ENCODE data around the gene SMAP1.
A peak's percentile ranks its signal among the peaks of the same experiment; 100 is the strongest.

SMAP1 gene

GRCh38 chr6:70667711-70668498 lies at the start of gene SMAP1:
TSS of gene SMAP1 (plus strand) at chr6:70667883. CDS start at chr6:70668024, 141 bp downstream.
- DNase-seq (ENCODE audit: low read depth in 2 of 2): peak; percentile 86 to 97

- no peak for DNase-seq (ENCODE audit: low read depth in 2 of 2)
These were observed 46.9 kb upstream of the SMAP1 start for GRCh38 chr6:70620746-70621145.

DNA sequence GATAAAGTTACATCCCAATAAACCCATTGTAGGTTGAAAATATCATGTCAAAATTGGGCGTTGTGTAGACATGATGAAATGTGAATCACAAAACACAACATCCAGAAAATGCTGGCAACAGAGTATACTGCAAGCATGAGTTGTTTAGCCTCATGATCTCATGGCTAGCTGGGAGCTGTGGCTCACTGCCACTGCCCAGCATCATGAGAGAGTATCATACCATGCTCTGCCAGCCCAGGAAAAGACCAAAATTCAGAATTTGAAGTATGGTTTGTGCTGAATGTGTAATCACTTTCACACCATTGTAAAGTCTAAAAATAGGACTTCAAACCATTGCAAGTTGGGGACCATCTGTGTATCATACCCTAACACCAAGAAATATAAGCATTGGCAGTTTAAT lies 45.2 kb upstream of the SMAP1 start:
- no peak for DNase-seq (ENCODE audit: low read depth in 2 of 2)

DNA sequence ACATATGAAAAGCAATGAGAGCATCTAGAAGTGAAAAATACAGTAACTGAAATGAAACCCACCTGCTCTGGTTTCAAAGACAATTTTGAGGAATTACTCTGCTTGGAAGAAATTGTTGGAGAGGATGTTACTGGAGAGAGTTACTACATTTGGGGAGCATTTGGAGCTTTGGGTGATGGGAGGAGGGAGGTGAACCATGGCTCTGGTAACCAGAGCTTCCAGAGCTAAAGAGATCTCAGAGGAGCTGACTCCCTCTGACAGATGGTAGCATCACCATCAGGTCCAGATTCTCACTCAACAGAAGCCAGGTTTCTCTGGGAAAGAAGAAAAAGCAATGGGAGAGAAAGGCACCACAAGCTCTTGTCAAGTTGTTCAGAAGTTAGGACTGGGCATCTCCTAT lies 42.2 kb upstream of the SMAP1 start:
- no peak for DNase-seq (ENCODE audit: low read depth in 2 of 2)

- no peak for DNase-seq (ENCODE audit: low read depth in 2 of 2)
These were observed 40.0 kb upstream of the SMAP1 start for GRCh38 chr6:70627500-70628254.

- DNase-seq (ENCODE audit: low read depth in 2 of 2): no peak
These were observed 37.8 kb upstream of the SMAP1 start for GRCh38 chr6:70629929-70630328.

GRCh38 chr6:70633870-70634269 lies 33.8 kb upstream of the SMAP1 start:
- no peak for DNase-seq (ENCODE audit: low read depth in 2 of 2)

- DNase-seq (ENCODE audit: low read depth in 2 of 2): no peak
These were observed 31.1 kb upstream of the SMAP1 start for GRCh38 chr6:70636596-70636995.

- no peak for DNase-seq (ENCODE audit: low read depth in 2 of 2)
These were observed 29.2 kb upstream of the SMAP1 start for GRCh38 chr6:70638468-70638867.

GRCh38 chr6:70651326-70651905 lies 16.3 kb upstream of the SMAP1 start:
- no peak for DNase-seq (ENCODE audit: low read depth in 2 of 2)

DNA sequence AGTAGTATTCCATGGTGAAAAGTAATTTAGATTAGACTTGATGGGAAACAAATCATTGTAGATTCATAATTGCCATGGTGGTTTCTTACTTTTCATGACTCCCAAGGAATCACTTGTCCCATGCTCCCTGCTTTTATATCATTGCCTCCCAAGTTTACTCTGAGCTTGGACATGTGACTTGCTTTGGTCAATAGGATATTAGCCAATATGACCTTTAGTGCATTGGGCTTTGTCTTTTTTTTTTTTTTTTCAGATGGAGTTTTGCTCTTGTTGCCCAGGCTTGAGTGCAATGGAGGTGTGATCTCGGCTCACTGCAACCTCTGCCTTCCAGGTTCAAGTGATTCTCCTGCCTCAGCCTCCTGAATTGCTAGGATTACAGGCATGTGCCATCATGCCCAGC lies 15.5 kb upstream of the SMAP1 start:
- DNase-seq (ENCODE audit: low read depth in 2 of 2): no peak

GRCh38 chr6:70657706-70658105 lies 10.0 kb upstream of the SMAP1 start:
- no peak for DNase-seq (ENCODE audit: low read depth in 2 of 2)

DNA sequence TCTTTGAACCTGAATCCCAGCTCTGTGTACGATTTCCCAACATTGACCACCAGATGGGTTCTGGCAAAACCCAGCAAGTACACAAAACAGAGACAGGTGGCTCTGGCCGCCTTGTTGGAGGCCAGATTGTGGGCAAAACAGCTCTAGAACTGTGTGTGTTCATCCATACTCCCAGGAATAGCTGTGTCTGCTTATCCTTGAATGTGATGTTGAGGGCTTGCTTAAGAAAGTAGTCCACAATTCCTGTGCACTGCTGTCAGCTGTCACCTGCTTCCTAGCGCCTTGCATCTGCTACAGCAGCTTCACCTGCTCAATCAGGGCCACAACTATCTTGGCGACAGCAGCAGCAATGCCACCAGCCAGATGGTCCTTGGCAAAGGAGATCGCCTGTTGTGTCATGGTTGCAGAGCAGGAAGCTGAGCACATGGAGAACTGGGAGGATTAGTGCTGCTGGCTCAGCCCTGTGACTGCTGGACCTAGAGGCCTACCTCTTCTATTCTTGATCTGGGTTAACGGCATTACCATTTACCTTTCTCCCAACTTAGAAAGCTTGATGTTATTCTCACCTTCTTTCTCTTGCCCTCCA lies 3.7 kb upstream of the SMAP1 start:
- no peak for DNase-seq (ENCODE audit: low read depth in 2 of 2)

DNA sequence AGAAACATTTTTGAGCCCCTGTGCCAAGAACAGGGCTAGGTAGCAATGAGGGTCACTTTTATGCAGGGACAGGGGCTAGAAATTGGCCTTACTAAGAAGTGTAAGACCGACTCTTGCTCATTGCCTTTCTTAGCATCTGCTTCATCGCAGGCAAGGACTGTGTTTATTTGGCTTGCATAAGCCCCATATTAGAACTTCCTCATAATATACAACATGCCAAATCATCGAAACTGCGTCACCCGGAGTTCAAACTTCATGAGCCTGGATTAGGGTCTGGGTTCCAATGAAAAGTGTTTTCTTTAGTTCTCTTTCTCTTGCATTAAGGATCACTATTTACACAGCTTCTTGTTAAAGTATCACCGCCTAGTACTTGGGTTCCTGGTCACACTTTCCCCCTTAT lies 977 bp upstream of the SMAP1 start:
- no peak for DNase-seq (ENCODE audit: low read depth in 2 of 2)

DNA sequence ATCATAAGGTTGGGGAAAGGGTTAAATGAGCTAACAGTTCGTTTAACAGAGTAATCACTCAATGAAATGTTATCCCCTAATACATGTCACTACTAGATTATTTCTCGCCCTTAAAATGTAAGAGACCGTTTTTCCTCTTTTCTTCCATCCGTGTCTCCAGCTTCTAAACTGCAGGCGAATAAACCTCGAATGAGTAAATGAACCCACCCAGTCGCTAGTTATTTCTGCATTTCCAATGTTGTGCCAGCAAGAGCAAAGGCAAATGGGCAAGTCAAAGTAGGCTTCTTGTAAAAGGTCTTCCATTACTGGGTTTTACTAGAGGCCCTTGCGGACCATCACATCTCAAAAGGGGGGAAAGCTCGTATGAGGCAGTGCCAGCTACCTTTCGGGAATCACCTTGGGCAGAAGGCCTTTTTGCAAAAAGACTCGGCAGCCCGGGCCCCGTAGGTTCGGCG lies 400 bp upstream of the SMAP1 start:
- DNase-seq (ENCODE audit: low read depth in 2 of 2): no peak

- DNase-seq (ENCODE audit: low read depth in 2 of 2): no peak
These were observed 773 bp downstream of the SMAP1 start for GRCh38 chr6:70668499-70668812.

GRCh38 chr6:70669133-70669532 lies 1.4 kb downstream of the SMAP1 start:
- no peak for DNase-seq (ENCODE audit: low read depth in 2 of 2)

DNA sequence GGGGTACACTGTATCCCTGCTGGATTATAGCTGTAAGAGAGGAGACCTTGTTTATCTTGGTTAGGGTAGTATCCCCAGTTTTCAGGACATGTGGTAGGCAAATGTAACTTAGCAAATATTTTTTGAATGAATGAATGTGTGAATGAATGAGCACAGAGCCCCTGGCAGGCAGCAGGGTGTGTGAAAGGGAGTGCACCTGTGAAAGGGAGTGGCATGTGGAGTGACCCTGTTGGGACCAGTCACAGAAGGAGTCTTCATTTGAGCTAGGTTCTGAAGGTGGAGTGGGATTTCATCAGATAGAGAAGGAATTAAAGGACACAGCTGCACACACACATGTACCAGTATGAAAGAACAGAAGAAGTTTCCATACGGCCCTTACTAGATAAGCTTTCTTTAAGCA lies 4.9 kb downstream of the SMAP1 start:
- DNase-seq (ENCODE audit: low read depth in 2 of 2): no peak

- DNase-seq (ENCODE audit: low read depth in 2 of 2): no peak
These were observed 5.4 kb downstream of the SMAP1 start for GRCh38 chr6:70673054-70673453.

DNA sequence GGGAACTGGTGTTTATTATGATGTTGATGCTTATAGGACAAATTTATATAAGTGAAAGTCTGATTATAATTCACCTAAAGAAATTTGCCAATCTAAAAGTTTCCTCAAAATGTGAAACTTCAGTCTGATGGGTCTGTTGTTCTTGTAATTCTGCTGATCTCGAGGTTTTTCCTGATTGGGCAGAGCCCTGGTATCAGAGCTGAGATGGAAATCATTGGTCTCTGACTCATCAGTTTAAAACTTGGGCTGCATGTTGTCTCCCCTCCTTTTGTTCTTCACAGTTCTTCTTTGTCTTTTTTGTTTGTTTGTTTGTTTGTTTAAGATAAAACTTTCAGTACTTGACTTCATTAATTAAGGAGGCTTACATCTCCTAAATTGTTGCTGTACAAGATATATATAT lies 5.9 kb downstream of the SMAP1 start:
- no peak for DNase-seq (ENCODE audit: low read depth in 2 of 2)

DNA sequence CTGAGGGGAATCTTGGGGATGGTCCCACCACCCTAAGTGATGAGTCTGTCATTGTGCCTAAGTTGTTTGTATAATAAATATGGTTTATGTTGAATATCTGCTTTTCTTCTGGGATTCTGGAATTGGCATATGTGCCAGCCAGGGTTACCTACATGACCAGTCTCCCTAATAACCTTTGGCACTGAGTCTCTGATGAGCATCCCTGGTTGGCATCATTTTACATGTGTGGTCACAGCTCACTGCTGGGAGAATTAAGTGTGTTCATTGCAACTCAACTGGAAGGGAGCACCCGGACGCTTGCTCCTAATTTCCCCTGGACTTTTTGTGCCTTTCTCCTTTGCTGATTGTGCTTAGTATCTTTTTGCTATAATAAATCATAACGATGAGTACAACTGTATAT lies 8.1 kb downstream of the SMAP1 start:
- no peak for DNase-seq (ENCODE audit: low read depth in 2 of 2)

- no peak for DNase-seq (ENCODE audit: low read depth in 2 of 2)
These were observed 9.1 kb downstream of the SMAP1 start for GRCh38 chr6:70676821-70677220.

- DNase-seq (ENCODE audit: low read depth in 2 of 2): no peak
These were observed 12.7 kb downstream of the SMAP1 start for GRCh38 chr6:70680396-70680795.
